ENCODE data around the gene SUGCT.

The SUGCT gene

GRCh38 chr7:40418983-40419382 lies 284.2 kb downstream of the SUGCT start:
- DNase-seq (ENCODE audit: low read depth), result no peak
- no peak overlapping the region for H3K4me3 ChIP-seq (ENCODE audit: low read length)
- TF ChIP-seq CTCF (conservative IDR thresholded peaks at IDR 0.05; ENCODE audit: low read depth, low read length), result no peak

GRCh38 chr7:40419806-40420205 lies 285.0 kb downstream of the SUGCT start:
- DNase-seq (ENCODE audit: low read depth), result no peak
- H3K4me3 ChIP-seq (ENCODE audit: low read length), result no peak overlapping the region
- no peak for TF ChIP-seq CTCF (conservative IDR thresholded peaks at IDR 0.05; ENCODE audit: low read depth, low read length)

- no peak overlapping the region for H3K4me3 ChIP-seq (ENCODE audit: low read length)
- DNase-seq (ENCODE audit: low read depth), result no peak
- TF ChIP-seq CTCF (conservative IDR thresholded peaks at IDR 0.05; ENCODE audit: low read depth, low read length), result no peak
Measured at GRCh38 chr7:40421433-40421832, 286.6 kb downstream of the SUGCT start.

GRCh38 chr7:40425696-40426095 lies 290.9 kb downstream of the SUGCT start:
- no peak for TF ChIP-seq CTCF (conservative IDR thresholded peaks at IDR 0.05; ENCODE audit: low read depth, low read length)
- no peak overlapping the region for H3K4me3 ChIP-seq (ENCODE audit: low read length)
- DNase-seq (ENCODE audit: low read depth), result no peak

GRCh38 chr7:40428421-40428820 lies 293.6 kb downstream of the SUGCT start:
- no peak for TF ChIP-seq CTCF (conservative IDR thresholded peaks at IDR 0.05; ENCODE audit: low read depth, low read length)
- no peak for DNase-seq (ENCODE audit: low read depth)
- no peak overlapping the region for H3K4me3 ChIP-seq (ENCODE audit: low read length)

- DNase-seq (ENCODE audit: low read depth), result no peak
- no peak overlapping the region for H3K4me3 ChIP-seq (ENCODE audit: low read length)
- TF ChIP-seq CTCF (conservative IDR thresholded peaks at IDR 0.05; ENCODE audit: low read depth, low read length), result no peak
Measured at GRCh38 chr7:40429826-40430225, 295.0 kb downstream of the SUGCT start.

GRCh38 chr7:40432046-40432445 lies 297.2 kb downstream of the SUGCT start:
- no peak for DNase-seq (ENCODE audit: low read depth)
- no peak overlapping the region for H3K4me3 ChIP-seq (ENCODE audit: low read length)
- TF ChIP-seq CTCF (conservative IDR thresholded peaks at IDR 0.05; ENCODE audit: low read depth, low read length), result no peak

All from retinal pigment epithelial cell (primary cell).